A673 (cell line): Measurements from ENCODE around the gene POLE3.

ENCODE experiments used
- CTCF ChIP-seq: fragments of 300-800, 200-600 bp; sonication (generic); conservative IDR thresholded peaks from 2 replicates; pipeline ENCODE4 v1.5.1; 2017; ENCODE audit warnings: low read depth, mild to moderate bottlenecking, antibody characterized with exemption, low read length, moderate library complexity, mixed read lengths
- EZH2 ChIP-seq: fragments of 200-600 bp; sonication (generic); IDR thresholded peaks from 2 replicates; pipeline ENCODE4 v1.6.1; 2017; ENCODE audit warnings: borderline replicate concordance, low read depth, mild to moderate bottlenecking, mixed read lengths, antibody characterized with exemption, low read length; ENCODE audit not compliant: poor library complexity, severe bottlenecking

- TF ChIP-seq CTCF (peak; percentile 99), EZH2 (no peak)
Observed at GRCh38 chr9:113401027-113401792, 9.3 kb downstream of the POLE3 start, which contains the start of gene ALAD.
